Activated T-helper 2 cell treated with anti-CD3 and anti-CD28 coated beads, Interferon-gamma antibody, Interleukin-2, Interleukin-4, amounts not matched to agents 10 μg/mL and 5 μg/mL and 100 μg/mL, durations not matched to agents 14 hours and 24 hours and 36 hours (primary cell): ENCODE results near the gene ARHGAP22. TPM values are rescaled to one million over a fixed set of nuclear protein-coding genes. Genes with fewer than 3 reads are reported as not detected.

ENCODE experiments used
- DNase-seq: peaks from one replicate; pipeline ENCODE4 v3.0.0; 2021; ENCODE audit warnings: low spot score
- H3K27ac Mint-ChIP-seq: one replicate; pipeline ENCODE4 v1.8.0; 2021; ENCODE audit warnings: mixed read lengths
- H3K27me3 Mint-ChIP-seq: one replicate; pipeline ENCODE4 v1.8.0; 2021; ENCODE audit warnings: low read depth, mixed read lengths
- H3K36me3 Mint-ChIP-seq: one replicate; pipeline ENCODE4 v1.8.0; 2021; ENCODE audit warnings: low read depth, mixed read lengths
- H3K4me1 Mint-ChIP-seq: one replicate; pipeline ENCODE4 v1.8.0; 2021; ENCODE audit warnings: low read depth, mixed read lengths
- H3K4me3 Mint-ChIP-seq: one replicate; pipeline ENCODE4 v1.8.0; 2021; ENCODE audit warnings: low read depth, mild to moderate bottlenecking, moderate library complexity, mixed read lengths
- H3K9me3 Mint-ChIP-seq: one replicate; pipeline ENCODE4 v1.8.0; 2021; ENCODE audit warnings: mixed read lengths
- intact Hi-C: fragments of 100-400 bp; cut with micrococcal nuclease; formaldehyde crosslinking; loops from one replicate; pipeline ENCODE4 v1.15.1; 2023
- total RNA-seq: library from RNA; stranded (reverse); gene quantifications from 2 replicates; pipeline ENCODE4 v1.2.3, GENCODE V29; 2022

The ARHGAP22 gene
- total RNA-seq, 1 donor from 2014 or later = 0.43 TPM

DNA sequence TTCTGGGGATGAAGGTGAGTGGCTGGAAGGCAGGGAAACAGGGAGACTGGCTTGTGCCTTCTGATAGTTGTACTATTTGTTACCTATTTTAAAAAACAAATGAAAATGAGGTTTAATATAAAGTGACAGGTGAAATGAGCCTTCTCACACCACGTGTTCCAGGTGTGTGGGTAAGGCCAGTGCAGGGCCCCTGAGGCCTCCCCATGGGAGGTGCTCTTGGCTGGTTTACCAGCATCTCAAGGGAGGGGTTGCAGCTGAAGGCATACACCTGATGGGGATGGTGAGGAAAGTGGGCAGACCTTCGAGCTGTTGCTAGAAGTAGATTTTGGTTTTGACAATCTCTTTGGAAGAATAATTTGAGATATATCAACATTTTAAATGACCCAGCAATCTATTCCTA lies 103.6 kb downstream of the ARHGAP22 start:
- Mint-ChIP-seq H3K4me1 (no peaks in the 10 kb centered on the region), H3K4me3 (no peak overlapping the region), H3K9me3 (no peaks in the 10 kb centered on the region), H3K36me3 (no peaks in the 10 kb centered on the region), H3K27ac (no peak overlapping the region), H3K27me3 (no peaks in the 10 kb centered on the region)
- no peak for DNase-seq
- intact Hi-C loops = no loop called here

DNA sequence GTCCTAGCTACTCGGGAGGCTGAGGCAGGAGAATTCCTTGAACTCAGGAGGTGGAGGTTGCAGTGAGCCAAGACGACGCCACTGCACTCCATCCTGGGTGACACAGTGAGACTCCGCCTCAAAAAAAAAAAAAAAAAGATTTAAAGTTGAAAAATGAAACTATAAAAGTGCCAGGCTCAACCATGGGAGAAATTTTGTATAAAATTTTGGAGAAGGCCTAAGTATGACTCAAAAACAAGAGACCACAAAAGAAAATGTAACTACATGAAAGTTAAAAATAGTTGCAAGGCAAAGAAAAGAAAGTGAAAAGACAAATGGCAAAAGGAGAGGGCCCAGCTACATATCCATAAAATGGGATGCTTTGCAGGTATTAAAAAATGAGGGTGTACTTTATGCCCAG lies 104.1 kb downstream of the ARHGAP22 start:
- DNase-seq = no peak
- intact Hi-C loops = no loop called here
- no peaks in the 10 kb centered on the region for H3K27me3 Mint-ChIP-seq
- no peak overlapping the region for H3K4me3 Mint-ChIP-seq
- H3K9me3 Mint-ChIP-seq = no peaks in the 10 kb centered on the region
- H3K36me3 Mint-ChIP-seq = no peaks in the 10 kb centered on the region
- H3K4me1 Mint-ChIP-seq = no peaks in the 10 kb centered on the region
- no peak overlapping the region for H3K27ac Mint-ChIP-seq

DNA sequence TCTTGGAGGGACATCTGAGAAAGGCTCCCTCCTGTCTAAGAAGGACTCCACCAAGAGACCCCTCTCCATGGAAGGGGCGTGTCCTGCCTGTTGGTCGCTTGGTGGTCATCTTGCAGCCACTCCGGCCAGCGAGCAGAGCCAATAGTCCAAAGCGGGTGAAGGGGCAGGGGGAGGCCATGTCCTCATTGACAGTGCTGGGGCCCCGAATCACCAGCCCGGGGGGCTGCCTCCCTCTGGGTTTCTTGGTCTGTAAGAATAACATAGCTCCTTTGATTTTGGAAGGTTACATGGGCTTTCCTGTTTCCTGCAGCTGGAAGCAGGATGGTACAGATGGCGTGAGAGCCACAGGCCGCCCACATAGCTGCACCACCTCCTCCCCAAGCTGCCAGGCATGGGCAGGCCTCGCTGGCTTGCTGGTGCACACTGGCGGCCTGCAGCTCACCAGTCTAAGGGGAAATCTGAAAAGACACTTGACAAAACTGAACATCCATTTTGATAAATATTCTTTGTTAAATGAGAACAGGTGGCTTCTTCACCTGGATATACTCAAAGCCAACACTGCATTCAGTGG lies 105.8 kb downstream of the ARHGAP22 start:
- H3K4me1 Mint-ChIP-seq = peaks cover 9% of the 10 kb centered on the region
- no peak overlapping the region for H3K4me3 Mint-ChIP-seq
- H3K27ac Mint-ChIP-seq = no peak overlapping the region
- no peak for DNase-seq
- peaks cover 6% of the 10 kb centered on the region for H3K27me3 Mint-ChIP-seq
- H3K36me3 Mint-ChIP-seq = no peaks in the 10 kb centered on the region
- H3K9me3 Mint-ChIP-seq = no peaks in the 10 kb centered on the region
- intact Hi-C loops = no loop called here

DNA sequence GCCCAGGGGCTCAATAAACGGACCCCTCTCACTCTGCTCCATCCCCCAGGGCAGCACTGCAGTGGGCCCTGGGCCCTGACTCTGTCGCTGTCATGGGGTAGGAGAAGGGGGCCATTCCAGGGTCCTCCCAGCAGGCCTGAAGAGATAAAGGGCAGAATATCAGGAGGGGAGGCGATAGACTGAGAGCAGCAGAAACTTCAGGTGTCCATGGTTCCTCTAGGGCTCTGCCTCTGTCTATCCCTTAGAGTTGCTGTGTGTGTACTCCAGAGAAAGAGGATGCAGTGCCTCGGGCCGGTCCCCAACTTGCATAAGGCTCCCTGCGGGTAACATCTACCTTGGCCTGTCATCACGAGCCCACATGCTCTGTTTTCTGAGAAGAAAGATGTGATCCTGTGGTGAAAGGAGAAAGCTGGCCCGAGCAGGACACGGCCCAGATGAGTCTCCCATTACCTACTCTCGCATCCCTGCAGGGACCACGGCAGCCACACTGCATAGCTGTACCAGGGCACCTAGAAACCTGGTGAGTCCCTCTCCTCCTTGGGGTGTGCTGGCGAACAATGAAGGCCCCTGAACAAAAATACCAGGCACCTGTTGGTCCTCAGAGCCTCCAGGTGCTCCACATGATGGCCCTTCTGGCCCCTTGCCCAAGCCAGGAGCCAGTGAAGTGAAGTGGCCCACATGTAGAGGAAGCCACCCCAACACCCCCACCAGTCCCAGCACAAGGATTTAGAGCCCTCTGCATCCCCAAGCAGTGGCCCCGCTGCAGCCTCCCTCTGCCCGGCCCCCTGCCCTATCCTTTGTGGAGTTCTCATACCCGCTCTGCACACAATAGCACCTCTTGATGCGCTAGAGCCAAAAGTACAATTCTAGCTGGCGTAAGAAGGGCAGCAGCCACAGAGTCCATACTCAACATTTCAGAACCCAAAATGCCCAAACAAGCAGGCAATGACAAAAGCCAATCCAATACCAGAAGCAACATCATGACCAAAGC lies 106.8 kb downstream of the ARHGAP22 start:
- no peak overlapping the region for H3K27ac Mint-ChIP-seq
- peaks cover 9% of the 10 kb centered on the region for H3K4me1 Mint-ChIP-seq
- H3K27me3 Mint-ChIP-seq = peaks cover 6% of the 10 kb centered on the region
- no peak overlapping the region for H3K4me3 Mint-ChIP-seq
- H3K9me3 Mint-ChIP-seq = no peaks in the 10 kb centered on the region
- no peaks in the 10 kb centered on the region for H3K36me3 Mint-ChIP-seq
- intact Hi-C loops = no loop called here
- DNase-seq = peak; percentile 4

DNA sequence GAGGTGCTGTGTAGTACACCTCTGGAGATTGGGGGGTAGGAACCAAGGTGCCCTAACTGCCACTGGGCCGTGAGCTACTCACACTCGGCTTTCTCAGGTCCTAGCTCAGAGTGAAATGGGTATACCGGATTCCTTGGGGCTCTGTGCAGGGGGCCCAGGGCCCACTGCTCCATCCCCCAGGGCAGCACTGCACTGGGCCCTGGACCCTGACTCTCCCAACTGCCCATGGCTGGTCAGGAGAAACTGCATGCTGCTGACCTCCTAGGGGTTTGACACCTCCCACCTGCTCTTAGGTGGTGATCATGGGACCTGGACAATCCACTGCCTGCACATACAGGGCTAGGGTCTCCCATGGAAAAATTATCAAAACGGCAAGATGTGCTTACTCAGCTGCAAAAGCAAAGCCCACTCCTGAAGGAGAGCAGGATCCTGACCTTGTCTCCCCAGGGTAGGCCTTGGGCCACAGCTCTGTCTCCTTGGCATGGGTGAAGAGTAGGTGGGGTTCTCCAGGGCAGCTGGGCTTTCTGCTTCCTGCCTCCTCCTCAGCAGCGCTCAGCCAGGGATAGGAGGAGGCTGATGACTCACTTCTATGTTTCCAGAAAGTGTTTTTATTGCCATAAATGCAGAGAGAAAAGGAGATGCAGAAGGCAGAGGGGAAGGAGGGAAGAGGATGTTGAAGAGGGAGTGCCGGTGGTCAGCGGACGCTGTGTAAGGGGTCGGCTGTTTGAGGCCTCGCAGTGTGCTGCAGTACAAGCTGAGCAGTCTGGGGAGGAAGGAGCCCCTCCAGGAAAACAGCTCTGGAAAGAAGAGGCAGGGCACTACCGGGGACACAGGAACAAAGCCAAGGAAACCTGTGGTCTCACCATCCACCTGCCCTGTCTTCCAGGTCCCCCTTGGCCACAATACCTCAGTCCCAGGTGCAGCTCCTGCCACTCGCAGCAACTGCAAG lies 107.8 kb downstream of the ARHGAP22 start:
- peak; percentile 6 for DNase-seq
- no peak overlapping the region for H3K4me3 Mint-ChIP-seq
- no peak overlapping the region for H3K27ac Mint-ChIP-seq
- peaks cover 9% of the 10 kb centered on the region for H3K4me1 Mint-ChIP-seq
- H3K36me3 Mint-ChIP-seq = no peaks in the 10 kb centered on the region
- intact Hi-C loops = no loop called here
- H3K9me3 Mint-ChIP-seq = no peaks in the 10 kb centered on the region
- H3K27me3 Mint-ChIP-seq = peaks cover 6% of the 10 kb centered on the region

DNA sequence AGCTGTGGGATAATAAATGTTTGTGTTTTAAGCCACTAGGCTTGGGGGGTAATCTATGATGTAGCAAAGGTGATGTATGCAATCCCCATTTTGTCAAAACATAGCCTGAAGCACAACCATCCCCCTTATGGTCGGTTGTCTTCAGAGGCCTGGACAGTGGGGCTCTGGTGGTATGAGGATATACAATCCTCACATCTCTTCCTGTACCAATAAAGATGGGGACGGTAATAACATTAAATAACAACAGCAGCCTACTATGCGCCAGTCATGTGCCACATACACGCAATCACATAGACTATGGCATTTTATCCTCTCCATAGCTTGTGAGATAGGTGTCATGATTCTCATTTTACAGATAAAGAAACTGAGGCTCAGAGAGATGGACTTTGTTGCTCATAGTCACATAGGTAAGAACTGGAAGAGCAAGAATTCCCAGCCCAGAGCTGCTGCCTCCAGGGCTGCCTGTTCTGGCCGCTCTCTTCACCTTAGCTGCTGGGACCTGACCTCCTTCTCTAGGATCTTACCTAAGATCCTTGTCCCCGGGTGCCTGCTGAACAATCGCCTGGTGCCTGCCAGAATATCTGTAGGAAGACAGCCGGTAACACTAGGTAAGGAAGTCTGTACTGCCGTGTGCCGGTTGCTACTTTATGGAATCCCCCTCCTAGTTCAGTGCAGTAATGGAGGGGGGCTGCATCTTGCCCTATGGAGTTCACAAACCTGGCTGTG lies 108.6 kb downstream of the ARHGAP22 start:
- Mint-ChIP-seq H3K4me1 (peaks cover 9% of the 10 kb centered on the region), H3K27ac (no peak overlapping the region), H3K36me3 (no peaks in the 10 kb centered on the region), H3K4me3 (no peak overlapping the region), H3K27me3 (peaks cover 6% of the 10 kb centered on the region), H3K9me3 (no peaks in the 10 kb centered on the region)
- DNase-seq = no peak
- intact Hi-C loops = no loop called here

DNA sequence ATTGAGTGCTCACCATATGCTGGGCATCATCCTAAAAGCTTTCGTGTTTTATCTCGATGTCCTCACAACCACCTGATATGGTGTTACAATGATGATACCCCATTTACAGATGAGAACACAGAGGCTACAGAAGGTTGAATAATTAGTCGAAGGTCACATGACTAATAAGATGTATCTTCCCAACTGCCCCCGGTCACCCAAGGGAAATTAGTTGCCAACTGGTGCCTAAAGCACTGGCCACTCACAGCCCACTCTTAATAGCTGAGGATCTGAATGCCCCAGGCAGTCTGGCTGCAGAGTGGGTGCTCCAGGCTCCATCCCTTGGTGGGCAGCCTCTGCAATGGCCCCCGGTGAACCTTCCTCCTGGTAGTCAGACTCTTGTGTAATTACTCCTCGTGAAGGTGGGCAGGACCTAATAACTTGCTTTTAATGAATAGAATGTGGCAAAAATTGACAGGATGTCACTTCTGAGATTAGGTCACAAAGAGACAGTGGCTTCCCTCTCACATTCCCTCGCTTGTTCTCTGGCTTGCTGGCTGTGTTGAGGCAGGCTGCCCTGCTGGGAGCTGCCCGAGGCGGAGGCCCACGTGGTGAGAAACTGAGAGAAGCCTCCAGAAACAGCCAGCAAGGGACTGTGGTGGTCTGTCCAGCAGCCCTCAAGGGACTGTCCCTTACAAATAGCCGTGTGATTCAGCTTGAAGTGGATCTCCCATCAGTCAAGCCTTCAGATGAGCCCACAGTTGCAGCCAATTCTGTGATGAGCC lies 109.4 kb downstream of the ARHGAP22 start:
- DNase-seq = peak; percentile 5
- H3K9me3 Mint-ChIP-seq = no peaks in the 10 kb centered on the region
- no peak overlapping the region for H3K4me3 Mint-ChIP-seq
- H3K36me3 Mint-ChIP-seq = no peaks in the 10 kb centered on the region
- H3K27ac Mint-ChIP-seq = no peak overlapping the region
- H3K4me1 Mint-ChIP-seq = peaks cover 9% of the 10 kb centered on the region
- intact Hi-C loops = no loop called here
- peaks cover 9% of the 10 kb centered on the region for H3K27me3 Mint-ChIP-seq

DNA sequence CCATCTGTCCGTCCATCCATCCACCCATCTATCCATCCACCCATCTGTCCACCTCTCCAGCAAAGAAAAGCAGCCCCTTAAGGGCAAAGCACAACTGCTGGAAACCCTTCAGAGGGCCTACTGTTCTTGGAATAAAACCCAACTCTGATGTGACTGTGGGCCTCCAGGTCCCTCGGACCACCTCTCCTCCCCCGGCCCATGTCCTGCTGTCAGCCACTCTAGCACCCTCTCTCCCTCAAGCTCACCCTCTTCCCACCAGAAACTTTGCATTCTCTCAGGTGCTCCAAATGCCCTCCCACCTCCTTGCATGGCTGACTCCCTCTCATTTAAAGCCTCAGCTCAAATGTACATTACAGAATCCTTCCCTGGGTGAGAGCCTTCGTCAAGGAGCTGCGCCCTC lies 110.3 kb downstream of the ARHGAP22 start:
- H3K9me3 Mint-ChIP-seq = no peaks in the 10 kb centered on the region
- H3K4me3 Mint-ChIP-seq = no peak overlapping the region
- no peak overlapping the region for H3K27ac Mint-ChIP-seq
- H3K36me3 Mint-ChIP-seq = no peaks in the 10 kb centered on the region
- intact Hi-C loops = no loop called here
- H3K4me1 Mint-ChIP-seq = peaks cover 9% of the 10 kb centered on the region
- H3K27me3 Mint-ChIP-seq = peaks cover 10% of the 10 kb centered on the region
- no peak for DNase-seq

DNA sequence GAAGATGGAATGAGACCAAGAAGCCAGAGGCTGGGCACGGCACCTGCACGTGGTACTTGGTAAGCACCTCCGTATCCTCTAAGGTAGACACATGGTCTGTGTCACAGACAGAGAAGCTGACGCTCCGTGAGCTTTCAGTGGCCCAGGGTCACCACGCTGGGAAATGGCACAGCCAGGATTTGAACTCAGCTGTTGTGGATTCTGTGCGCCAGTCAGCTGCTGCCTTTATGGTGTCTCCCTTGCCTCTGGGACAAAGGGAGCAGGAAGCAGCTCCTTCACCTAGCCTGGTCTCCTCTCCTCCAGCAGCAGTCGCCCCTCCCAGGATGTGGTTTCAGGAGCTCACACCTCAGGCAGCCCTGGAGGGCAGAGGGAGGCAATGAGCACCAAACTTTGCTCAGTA lies 110.8 kb downstream of the ARHGAP22 start:
- DNase-seq = peak; percentile 5
- Mint-ChIP-seq H3K27ac (no peak overlapping the region), H3K36me3 (no peaks in the 10 kb centered on the region), H3K27me3 (peaks cover 12% of the 10 kb centered on the region), H3K4me3 (no peak overlapping the region), H3K4me1 (peaks cover 9% of the 10 kb centered on the region), H3K9me3 (no peaks in the 10 kb centered on the region)
- intact Hi-C loops = no loop called here

DNA sequence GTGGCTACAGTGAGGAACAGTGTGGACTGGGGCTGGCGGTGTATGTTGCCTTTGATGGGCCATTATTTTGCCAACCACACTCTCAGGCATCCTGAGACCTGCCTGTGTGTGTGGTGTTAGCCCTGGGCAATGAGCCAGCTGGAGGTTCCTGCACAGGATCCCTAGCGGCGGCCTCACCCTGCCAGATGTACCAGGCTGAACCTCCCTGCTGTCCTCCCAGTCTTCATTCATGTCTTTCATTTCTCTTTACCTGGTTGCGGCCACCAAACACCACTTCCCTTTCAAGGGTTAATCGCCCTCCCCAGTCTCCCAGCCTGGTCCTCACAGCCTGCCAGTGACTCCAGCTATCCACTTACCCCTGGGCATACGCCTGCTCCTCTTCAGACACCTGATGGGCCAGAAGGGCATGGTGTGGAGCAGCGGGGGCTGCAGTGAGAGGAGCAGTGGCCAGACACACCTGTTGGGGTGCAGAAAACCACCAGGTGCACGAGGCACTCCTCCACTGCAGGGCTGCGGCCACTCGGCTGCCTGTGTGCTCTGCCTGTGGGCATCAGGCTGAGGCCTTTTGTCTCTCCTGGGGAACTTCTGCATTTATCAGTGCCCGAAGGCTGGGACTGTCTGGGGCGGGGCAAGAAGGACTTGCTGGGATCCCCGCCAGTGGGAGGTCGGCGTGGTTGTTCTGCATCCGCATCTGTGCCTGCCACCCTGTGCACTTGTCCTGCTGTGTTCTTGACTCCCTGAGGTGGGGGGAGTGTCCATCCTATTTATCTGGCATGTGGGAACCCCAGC lies 111.6 kb downstream of the ARHGAP22 start:
- H3K36me3 Mint-ChIP-seq = no peaks in the 10 kb centered on the region
- peaks cover 9% of the 10 kb centered on the region for H3K4me1 Mint-ChIP-seq
- DNase-seq = peak; percentile 4
- H3K9me3 Mint-ChIP-seq = no peaks in the 10 kb centered on the region
- intact Hi-C loops = no loop called here
- H3K27ac Mint-ChIP-seq = no peak overlapping the region
- H3K4me3 Mint-ChIP-seq = no peak overlapping the region
- peaks cover 16% of the 10 kb centered on the region for H3K27me3 Mint-ChIP-seq

DNA sequence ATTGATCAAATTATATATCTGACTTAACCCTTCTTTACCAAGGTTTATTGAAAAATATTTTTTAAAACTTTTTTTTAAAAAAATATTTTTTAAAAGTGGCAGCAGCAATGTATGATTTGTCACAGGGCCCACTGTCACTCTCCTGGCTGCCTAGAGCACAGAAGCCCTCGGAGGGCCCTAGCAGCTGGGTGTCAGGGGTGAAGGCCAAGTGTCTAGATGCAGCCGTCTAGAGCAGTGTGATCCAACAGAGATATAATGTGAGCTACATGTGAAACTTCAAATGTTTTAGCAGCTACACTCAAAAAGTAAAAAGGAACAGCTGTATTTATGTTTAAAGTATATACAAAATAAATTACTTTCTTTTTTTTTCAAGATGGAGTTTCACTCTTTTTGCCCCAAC lies 112.7 kb downstream of the ARHGAP22 start:
- Mint-ChIP-seq H3K4me1 (peaks cover 9% of the 10 kb centered on the region), H3K27ac (no peak overlapping the region), H3K9me3 (no peaks in the 10 kb centered on the region), H3K4me3 (no peak overlapping the region), H3K36me3 (no peaks in the 10 kb centered on the region), H3K27me3 (peaks cover 20% of the 10 kb centered on the region)
- no peak for DNase-seq
- intact Hi-C loops = no loop called here
